Ishikawa (cell line): ENCODE results near the gene CFAP157.

Experiments
- CEBPB ChIP-seq: IDR thresholded peaks from 2 replicates; pipeline ENCODE4 v1.6.1; 2012
- CREB1 ChIP-seq: IDR thresholded peaks from 2 replicates; pipeline ENCODE4 v1.6.1; 2012; ENCODE audit warnings: low read depth
- EGR1 ChIP-seq: IDR thresholded peaks from 2 replicates; pipeline ENCODE4 v1.6.1; 2012
- EP300 ChIP-seq: IDR thresholded peaks from 2 replicates; pipeline ENCODE4 v1.6.1; 2012; ENCODE audit warnings: borderline replicate concordance
- FOXM1 ChIP-seq: IDR thresholded peaks from 2 replicates; pipeline ENCODE4 v1.6.1; 2012; ENCODE audit warnings: low read depth, borderline replicate concordance
- NFIC ChIP-seq: IDR thresholded peaks from 2 replicates; pipeline ENCODE4 v1.6.1; 2012
- RAD21 ChIP-seq: IDR thresholded peaks from 2 replicates; pipeline ENCODE4 v1.6.1; 2012; ENCODE audit warnings: low read depth
- TAF1 ChIP-seq: IDR thresholded peaks from 2 replicates; pipeline ENCODE4 v1.6.1; 2012; ENCODE audit warnings: low read depth, mild to moderate bottlenecking
- TCF12 ChIP-seq: IDR thresholded peaks from 2 replicates; pipeline ENCODE4 v1.6.1; 2012; ENCODE audit warnings: low read depth
- TEAD4 ChIP-seq: IDR thresholded peaks from 2 replicates; pipeline ENCODE4 v1.6.1; 2012
- YY1 ChIP-seq: IDR thresholded peaks from 2 replicates; pipeline ENCODE4 v1.6.1; 2012; ENCODE audit warnings: low read depth
- ZBTB7A ChIP-seq: IDR thresholded peaks from 2 replicates; pipeline ENCODE4 v1.6.1; 2012; ENCODE audit warnings: low read depth
- TF ChIP-seq, protein P1 (sequence below): IDR thresholded peaks from 2 replicates; pipeline ENCODE4 v1.6.1; 2012
- TF ChIP-seq, protein P2 (sequence below): IDR thresholded peaks from 2 replicates; pipeline ENCODE4 v1.6.1; 2012; ENCODE audit warnings: low read depth, mild to moderate bottlenecking
- TF ChIP-seq, protein P3 (sequence below): IDR thresholded peaks from 2 replicates; pipeline ENCODE4 v1.6.1; 2012

CFAP157 gene

DNA sequence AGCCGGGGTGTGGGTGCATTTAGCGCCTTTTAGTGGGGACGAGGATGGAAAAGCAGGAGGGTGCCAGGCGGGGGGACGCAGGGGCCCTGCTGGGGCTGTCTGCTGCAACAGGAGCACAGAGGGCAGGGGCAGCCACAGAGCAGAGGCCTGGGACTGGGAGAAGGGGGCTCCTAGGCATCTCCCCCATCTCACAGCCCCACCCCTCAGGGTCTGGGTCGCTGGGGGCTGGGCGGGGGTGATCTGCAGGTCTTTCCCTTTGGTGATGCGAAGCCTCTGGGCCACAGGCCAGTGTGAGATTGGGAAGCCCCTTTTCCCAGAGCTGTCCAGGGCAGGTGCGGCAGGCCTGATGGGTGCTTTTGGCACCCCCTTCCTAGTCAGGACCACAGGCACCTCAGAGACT, 23.5 kb downstream of the CFAP157 start:
- no peak for TF ChIP-seq YY1
- TF ChIP-seq, protein P1, sequence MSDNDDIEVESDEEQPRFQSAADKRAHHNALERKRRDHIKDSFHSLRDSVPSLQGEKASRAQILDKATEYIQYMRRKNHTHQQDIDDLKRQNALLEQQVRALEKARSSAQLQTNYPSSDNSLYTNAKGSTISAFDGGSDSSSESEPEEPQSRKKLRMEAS, result no peak
- no peak for TF ChIP-seq EGR1
- TF ChIP-seq TEAD4, result no peak
- TF ChIP-seq ZBTB7A, result no peak
- TF ChIP-seq FOXM1, result no peak
- no peak for TF ChIP-seq CREB1
- TF ChIP-seq RAD21, result no peak
- no peak for TF ChIP-seq EP300
- no peak for TF ChIP-seq CEBPB
- TF ChIP-seq, protein P2, sequence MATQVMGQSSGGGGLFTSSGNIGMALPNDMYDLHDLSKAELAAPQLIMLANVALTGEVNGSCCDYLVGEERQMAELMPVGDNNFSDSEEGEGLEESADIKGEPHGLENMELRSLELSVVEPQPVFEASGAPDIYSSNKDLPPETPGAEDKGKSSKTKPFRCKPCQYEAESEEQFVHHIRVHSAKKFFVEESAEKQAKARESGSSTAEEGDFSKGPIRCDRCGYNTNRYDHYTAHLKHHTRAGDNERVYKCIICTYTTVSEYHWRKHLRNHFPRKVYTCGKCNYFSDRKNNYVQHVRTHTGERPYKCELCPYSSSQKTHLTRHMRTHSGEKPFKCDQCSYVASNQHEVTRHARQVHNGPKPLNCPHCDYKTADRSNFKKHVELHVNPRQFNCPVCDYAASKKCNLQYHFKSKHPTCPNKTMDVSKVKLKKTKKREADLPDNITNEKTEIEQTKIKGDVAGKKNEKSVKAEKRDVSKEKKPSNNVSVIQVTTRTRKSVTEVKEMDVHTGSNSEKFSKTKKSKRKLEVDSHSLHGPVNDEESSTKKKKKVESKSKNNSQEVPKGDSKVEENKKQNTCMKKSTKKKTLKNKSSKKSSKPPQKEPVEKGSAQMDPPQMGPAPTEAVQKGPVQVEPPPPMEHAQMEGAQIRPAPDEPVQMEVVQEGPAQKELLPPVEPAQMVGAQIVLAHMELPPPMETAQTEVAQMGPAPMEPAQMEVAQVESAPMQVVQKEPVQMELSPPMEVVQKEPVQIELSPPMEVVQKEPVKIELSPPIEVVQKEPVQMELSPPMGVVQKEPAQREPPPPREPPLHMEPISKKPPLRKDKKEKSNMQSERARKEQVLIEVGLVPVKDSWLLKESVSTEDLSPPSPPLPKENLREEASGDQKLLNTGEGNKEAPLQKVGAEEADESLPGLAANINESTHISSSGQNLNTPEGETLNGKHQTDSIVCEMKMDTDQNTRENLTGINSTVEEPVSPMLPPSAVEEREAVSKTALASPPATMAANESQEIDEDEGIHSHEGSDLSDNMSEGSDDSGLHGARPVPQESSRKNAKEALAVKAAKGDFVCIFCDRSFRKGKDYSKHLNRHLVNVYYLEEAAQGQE, result no peak
- TF ChIP-seq, protein P3, sequence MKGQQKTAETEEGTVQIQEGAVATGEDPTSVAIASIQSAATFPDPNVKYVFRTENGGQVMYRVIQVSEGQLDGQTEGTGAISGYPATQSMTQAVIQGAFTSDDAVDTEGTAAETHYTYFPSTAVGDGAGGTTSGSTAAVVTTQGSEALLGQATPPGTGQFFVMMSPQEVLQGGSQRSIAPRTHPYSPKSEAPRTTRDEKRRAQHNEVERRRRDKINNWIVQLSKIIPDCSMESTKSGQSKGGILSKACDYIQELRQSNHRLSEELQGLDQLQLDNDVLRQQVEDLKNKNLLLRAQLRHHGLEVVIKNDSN, result no peak
- no peak for TF ChIP-seq TCF12
- TF ChIP-seq TAF1, result no peak
- TF ChIP-seq NFIC, result no peak

DNA sequence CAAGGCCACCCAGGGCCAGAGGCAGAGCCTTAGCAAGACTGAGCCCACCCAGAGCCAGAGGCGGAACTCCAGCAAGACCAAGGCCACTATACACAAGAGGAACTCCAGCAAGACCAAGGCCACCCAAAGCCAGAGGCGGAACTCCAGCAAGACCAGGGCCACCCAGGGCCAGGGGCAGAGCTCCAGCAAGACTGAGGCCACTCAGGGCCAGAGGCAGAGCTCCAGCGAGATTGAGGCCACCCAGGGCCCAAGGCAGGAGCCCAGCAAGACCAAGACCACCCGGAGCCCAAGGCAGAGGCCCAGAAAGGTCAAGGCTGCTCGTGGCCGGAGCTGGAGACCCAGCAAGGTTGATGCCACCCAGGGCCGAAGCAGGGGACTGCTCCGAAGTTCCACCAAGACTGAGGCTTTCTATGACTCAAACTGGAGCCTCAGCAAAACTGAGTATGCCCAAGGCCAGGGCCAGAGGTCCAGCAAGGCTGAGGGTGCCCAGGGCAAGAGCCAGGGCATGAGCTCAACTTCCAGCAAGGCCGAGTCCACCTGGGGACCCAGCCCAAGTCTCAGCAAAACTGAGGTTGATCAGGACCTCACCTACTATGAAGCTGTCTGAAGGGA, 24.1 kb downstream of the CFAP157 start:
- no peak for TF ChIP-seq CREB1
- TF ChIP-seq FOXM1, result no peak
- no peak for TF ChIP-seq TEAD4
- TF ChIP-seq NFIC, result no peak
- no peak for TF ChIP-seq EP300
- TF ChIP-seq TAF1, result no peak
- no peak for TF ChIP-seq EGR1
- no peak for TF ChIP-seq CEBPB
- TF ChIP-seq YY1, result no peak
- TF ChIP-seq, protein P3, result no peak
- TF ChIP-seq TCF12, result no peak
- TF ChIP-seq, protein P2, result no peak
- TF ChIP-seq, protein P1, result no peak
- no peak for TF ChIP-seq RAD21
- no peak for TF ChIP-seq ZBTB7A

DNA sequence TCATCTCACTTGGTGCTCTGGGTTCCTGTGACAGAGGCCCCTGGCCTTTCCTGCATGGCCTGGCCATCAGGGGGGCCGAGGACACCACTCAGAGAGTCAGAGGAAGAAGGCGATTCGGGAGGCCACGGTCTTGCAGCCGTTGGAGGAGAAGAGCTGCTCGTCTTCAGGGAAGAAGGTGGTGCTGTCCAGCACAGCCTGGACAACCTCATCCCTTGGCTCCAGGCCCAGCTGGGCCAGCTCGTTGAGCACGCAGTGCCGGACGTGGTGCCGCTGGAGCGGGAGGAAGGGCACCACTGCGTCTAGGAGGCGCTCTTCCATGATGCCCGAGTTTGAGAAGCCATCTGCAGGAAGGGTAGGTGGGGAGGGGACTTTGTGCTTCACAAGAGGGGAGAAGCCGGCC, 25.1 kb downstream of the CFAP157 start:
- TF ChIP-seq YY1, result no peak
- TF ChIP-seq FOXM1, result no peak
- TF ChIP-seq, protein P3, result no peak
- TF ChIP-seq CEBPB, result no peak
- TF ChIP-seq TEAD4, result no peak
- TF ChIP-seq EGR1, result no peak
- no peak for TF ChIP-seq CREB1
- TF ChIP-seq, protein P2, result no peak
- TF ChIP-seq, protein P1, result no peak
- TF ChIP-seq TAF1, result no peak
- TF ChIP-seq TCF12, result no peak

DNA sequence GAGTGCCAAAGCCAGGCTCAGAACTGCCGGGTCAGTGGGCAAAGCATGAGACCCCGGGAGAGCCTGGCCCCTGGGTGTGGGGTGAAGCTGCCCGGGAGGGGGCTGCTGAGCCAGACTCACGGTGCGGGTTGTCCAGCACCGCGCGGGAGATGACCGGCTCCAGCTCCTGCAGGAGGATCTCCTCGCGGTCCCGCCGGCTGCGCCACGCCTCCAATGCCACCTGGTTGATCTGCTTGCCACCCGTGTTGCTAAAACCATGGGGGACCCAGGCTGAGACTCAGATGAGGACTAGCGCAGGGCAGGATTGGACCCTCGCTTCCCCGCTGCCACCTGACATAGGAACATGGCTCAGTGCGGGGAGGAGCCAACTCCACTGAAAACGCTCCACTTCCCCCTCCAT, 25.7 kb downstream of the CFAP157 start:
- TF ChIP-seq CREB1, result no peak
- no peak for TF ChIP-seq FOXM1
- TF ChIP-seq ZBTB7A, result no peak
- TF ChIP-seq TAF1, result no peak
- no peak for TF ChIP-seq YY1
- TF ChIP-seq NFIC, result no peak
- TF ChIP-seq CEBPB, result no peak
